HEK293 (cell line): Measurements from ENCODE around the gene CUZD1.

Experiments
- CTCF ChIA-PET: fragments of 350-600 bp; formaldehyde crosslinking; extraction: SDS; loops from one replicate; lab custom pipeline; 2021; ENCODE audit warnings: antibody characterized with exemption; lab: Yijun Ruan, JAX
- POLR2A ChIA-PET: fragments of 300-600 bp; formaldehyde crosslinking; extraction: SDS; loops from one replicate; lab custom pipeline; 2020; ENCODE audit warnings: antibody characterized with exemption, inconsistent platforms; lab: Yijun Ruan, JAX
- H3K27ac ChIP-seq: fragments of 200-500 bp; sonication (Bioruptor generic); 2 replicates; pipeline ENCODE4 v1.5.1; 2014; ENCODE audit warnings: low read depth, low read length, control low read depth, inconsistent platforms; ENCODE audit errors: extremely low read depth
- H3K36me3 ChIP-seq, 2 experiments: fragments of 200-500 bp in 1 of 2; sonication (Bioruptor generic) in 1 of 2; 1 replicate in 1 of 2; 2 replicates in 1 of 2; pipeline ENCODE4 v1.5.1; 2014 to 2017; ENCODE audit warnings: inconsistent platforms in 2 of 2, low read length in 2 of 2; ENCODE audit not compliant: control insufficient read depth in 2 of 2, insufficient read depth in 1 of 2
- H3K4me1 ChIP-seq: fragments of 200-500 bp; sonication (Bioruptor generic); 2 replicates; pipeline ENCODE4 v1.5.1; 2014; ENCODE audit warnings: mild to moderate bottlenecking, low read length, inconsistent platforms; ENCODE audit not compliant: control insufficient read depth, insufficient read depth
- H3K4me3 ChIP-seq: 2 replicates; pipeline ENCODE4 v1.5.1; 2011; ENCODE audit warnings: low read depth, mild to moderate bottlenecking, control low read depth, low read length, moderate library complexity
- H3K9me3 ChIP-seq: fragments of 200-500 bp; sonication (Bioruptor generic); 2 replicates; pipeline ENCODE4 v1.5.1; 2014; ENCODE audit warnings: low read depth, low read length, inconsistent platforms; ENCODE audit not compliant: control insufficient read depth, insufficient read depth
- BCL11A ChIP-seq: fragments of 450-650 bp; formaldehyde crosslinking; IDR thresholded peaks from 2 replicates; pipeline ENCODE4 v1.5.1; 2016; ENCODE audit warnings: low read depth, missing biosample characterization, missing genetic modification characterization
- FEZF1 ChIP-seq: fragments of 450-650 bp; formaldehyde crosslinking; IDR thresholded peaks from 2 replicates; pipeline ENCODE4 v1.5.1; 2016; ENCODE audit warnings: missing biosample characterization, missing genetic modification characterization
- GLIS1 ChIP-seq: fragments of 450-650 bp; formaldehyde crosslinking; IDR thresholded peaks from 2 replicates; pipeline ENCODE4 v1.5.1; 2016; ENCODE audit warnings: missing biosample characterization, missing genetic modification characterization
- KLF7 ChIP-seq: fragments of 450-650 bp; formaldehyde crosslinking; IDR thresholded peaks from 2 replicates; pipeline ENCODE4 v1.5.1; 2016; ENCODE audit warnings: missing biosample characterization, missing genetic modification characterization, borderline replicate concordance
- PRDM1 ChIP-seq: fragments of 450-650 bp; formaldehyde crosslinking; IDR thresholded peaks from 2 replicates; pipeline ENCODE4; 2016; ENCODE audit warnings: missing biosample characterization, missing genetic modification characterization
- PRDM4 ChIP-seq: fragments of 450-650 bp; formaldehyde crosslinking; IDR thresholded peaks from 2 replicates; pipeline ENCODE4 v1.5.1; 2017; ENCODE audit warnings: missing biosample characterization, missing genetic modification characterization
- PRDM6 ChIP-seq: fragments of 450-650 bp; formaldehyde crosslinking; IDR thresholded peaks from 2 replicates; pipeline ENCODE4 v1.5.1; 2017; ENCODE audit warnings: missing biosample characterization, missing genetic modification characterization
- REST ChIP-seq: fragments of 450-650 bp; formaldehyde crosslinking; IDR thresholded peaks from 2 replicates; pipeline ENCODE4 v1.5.1; 2016; ENCODE audit warnings: missing biosample characterization, missing genetic modification characterization
- SP3 ChIP-seq: fragments of 450-650 bp; formaldehyde crosslinking; IDR thresholded peaks from 2 replicates; pipeline ENCODE4 v1.5.1; 2016; ENCODE audit warnings: missing biosample characterization, missing genetic modification characterization
- TRIM28 ChIP-seq: IDR thresholded peaks from 2 replicates; pipeline ENCODE4 v1.6.1; 2011; ENCODE audit warnings: low read length, control low read depth, borderline replicate concordance
- ZBTB17 ChIP-seq: fragments of 450-650 bp; formaldehyde crosslinking; IDR thresholded peaks from 2 replicates; pipeline ENCODE4 v1.5.1; 2016; ENCODE audit warnings: missing biosample characterization, missing genetic modification characterization
- ZFP69B ChIP-seq: fragments of 450-650 bp; formaldehyde crosslinking; IDR thresholded peaks from 2 replicates; pipeline ENCODE4 v1.5.1; 2016; ENCODE audit warnings: missing biosample characterization, missing genetic modification characterization
- ZIC2 ChIP-seq: fragments of 450-650 bp; formaldehyde crosslinking; IDR thresholded peaks from 2 replicates; pipeline ENCODE4 v1.5.1; 2016; ENCODE audit warnings: missing biosample characterization, missing genetic modification characterization
- ZNF133 ChIP-seq: fragments of 450-650 bp; formaldehyde crosslinking; IDR thresholded peaks from 2 replicates; pipeline ENCODE4 v1.5.1; 2016; ENCODE audit warnings: missing biosample characterization, missing genetic modification characterization
- ZNF24 ChIP-seq: fragments of 450-650 bp; formaldehyde crosslinking; IDR thresholded peaks from 2 replicates; pipeline ENCODE4 v1.5.1; 2016; ENCODE audit warnings: missing biosample characterization, missing genetic modification characterization
- ZNF335 ChIP-seq: fragments of 450-650 bp; formaldehyde crosslinking; conservative IDR thresholded peaks from 2 replicates; pipeline ENCODE4 v1.5.1; 2016; ENCODE audit warnings: missing biosample characterization, missing genetic modification characterization
- ZNF530 ChIP-seq: fragments of 450-650 bp; formaldehyde crosslinking; IDR thresholded peaks from 2 replicates; pipeline ENCODE4 v1.5.1; 2016; ENCODE audit warnings: low read depth, missing biosample characterization, missing genetic modification characterization
- ZNF544 ChIP-seq: fragments of 450-650 bp; formaldehyde crosslinking; IDR thresholded peaks from 2 replicates; pipeline ENCODE4 v1.5.0; 2017; ENCODE audit warnings: missing biosample characterization, missing genetic modification characterization
- ZNF585B ChIP-seq: fragments of 450-650 bp; formaldehyde crosslinking; IDR thresholded peaks from 2 replicates; pipeline ENCODE4 v1.5.1; 2016; ENCODE audit warnings: missing biosample characterization, missing genetic modification characterization
- ZNF639 ChIP-seq: fragments of 450-650 bp; formaldehyde crosslinking; IDR thresholded peaks from 2 replicates; pipeline ENCODE4 v1.5.1; 2016; ENCODE audit warnings: missing biosample characterization, missing genetic modification characterization
- ZNF843 ChIP-seq: fragments of 450-650 bp; formaldehyde crosslinking; IDR thresholded peaks from 2 replicates; pipeline ENCODE4 v1.5.1; 2016; ENCODE audit warnings: missing biosample characterization, missing genetic modification characterization

CUZD1 gene

GRCh38 chr10:122845783-122846332 lies at the start of gene CUZD1:
Gene CUZD1 (minus strand): TSS chr10:122845857. CDS start chr10:122845843, 14 bp downstream.
- ChIA-PET CTCF (no interaction called here), POLR2A (no interaction called here)
- Histone ChIP-seq H3K9me3 (no peaks in the 10 kb centered on the region), H3K4me3 (no peak within 1 kb of the TSS), H3K27ac (no peak within 1 kb of the TSS), H3K36me3 (peaks cover 0 to 28% of the 10 kb centered on the region in 2 experiments; a peak in 1 of 3 replicates), H3K4me1 (peaks cover 7% of the 10 kb centered on the region)
- TF ChIP-seq GLIS1 (tag by site-specific recombination) (peak; percentile 29; the same call in 1 of the 2 replicates), BCL11A (tag by site-specific recombination) (no peak), ZFP69B (tag by site-specific recombination) (no peak), ZIC2 (peak; percentile 98), REST (tag by site-specific recombination) (no peak)

GRCh38 chr10:122894261-122894944 lies 48.7 kb upstream of the CUZD1 start:
- Histone ChIP-seq H3K36me3 (peaks cover 0 to 5% of the 10 kb centered on the region in 2 experiments; a peak in 2 of 3 replicates), H3K4me3 (no peak overlapping the region), H3K27ac (no peak overlapping the region), H3K9me3 (no peaks in the 10 kb centered on the region), H3K4me1 (no peaks in the 10 kb centered on the region)
- TF ChIP-seq PRDM1 (tag by site-specific recombination) (peak; percentile 44; the same call in 1 of the 2 replicates), TRIM28 (no peak), KLF7 (tag by site-specific recombination) (no peak), ZNF544 (tag by site-specific recombination) (no peak)
- ChIA-PET CTCF (interaction anchor here (0.7 kb wide), 1 partner anchor 679 kb away, joined by 3 read pairs; no protein-coding TSS in a partner anchor), POLR2A (no interaction called here)

- POLR2A ChIA-PET: no interaction called here
- Histone ChIP-seq H3K4me3 (no peak overlapping the region), H3K36me3 (peaks cover 0 to 13% of the 10 kb centered on the region in 2 experiments; a peak in 1 of 3 replicates), H3K27ac (no peak overlapping the region), H3K4me1 (peaks cover 3% of the 10 kb centered on the region), H3K9me3 (no peaks in the 10 kb centered on the region)
- TF ChIP-seq ZNF335 (tag by site-specific recombination) (no peak), ZNF843 (tag by site-specific recombination) (no peak), ZNF133 (tag by site-specific recombination) (no peak), PRDM4 (no peak), ZNF639 (tag by site-specific recombination) (no peak), SP3 (tag by site-specific recombination) (no peak), ZNF585B (no peak), ZNF24 (no peak), ZNF530 (tag by site-specific recombination) (no peak), FEZF1 (tag by site-specific recombination) (no peak), ZBTB17 (no peak), PRDM6 (tag by site-specific recombination) (no peak)
- CTCF ChIA-PET: no interaction called here
Measured at GRCh38 chr10:122884166-122884565, 38.5 kb upstream of the CUZD1 start.
